ENCODE measurements around the gene FASN. TPM values are rescaled to one million over a fixed set of nuclear protein-coding genes. Genes with fewer than 3 reads are reported as not detected.
A peak's percentile ranks its signal among the peaks of the same experiment; 100 is the strongest.

Gene FASN
- total RNA-seq, 6 experiments from 2014 or later = 76.5 to 290 (median 217) TPM

DNA sequence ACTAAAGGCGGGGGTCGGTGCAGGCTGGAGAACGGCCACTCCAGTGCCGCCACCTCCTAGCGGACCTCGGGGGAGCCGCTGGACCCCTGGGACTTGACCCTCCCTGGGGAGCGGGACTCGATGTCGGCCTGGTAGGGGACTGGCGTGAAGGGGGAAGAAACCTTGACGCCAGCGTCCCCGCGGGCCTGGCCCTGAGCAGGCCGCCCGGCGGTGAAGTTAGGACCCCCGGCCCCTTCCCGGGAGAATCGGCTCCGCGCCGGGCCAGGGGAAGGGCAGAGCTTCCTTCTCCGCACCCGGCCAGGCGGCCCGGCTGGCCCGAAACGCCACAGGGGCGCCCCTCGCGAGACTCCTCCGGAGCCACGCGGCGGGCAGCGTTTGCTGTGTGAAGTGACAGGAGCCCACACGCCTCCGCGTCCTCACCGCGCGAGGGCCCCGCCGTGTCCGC, 32.8 kb downstream of the FASN start:
- peak overlapping the region; percentile 76 to 89 (median 87) for H3K4me3 ChIP-seq
- peak in 1 of 4 donors; percentile 1 for ATAC-seq
- DNase-seq = no peak
- H3K36me3 ChIP-seq = peaks cover 0 to 27% (median 4%) of the 10 kb centered on the region in 4 donors
- intact Hi-C loops (cut with DNase I) = no loop called here
- H3K9me3 ChIP-seq = no peaks in the 10 kb centered on the region
- no CpG with 5 or more reads among the region's 47 CpGs for WGBS (ENCODE audit: insufficient coverage, low coverage, low lambda C conversion rate, missing lambda C conversion rate)
- peaks cover 0 to 17% (median 6%) of the 10 kb centered on the region in 4 donors for H3K4me1 ChIP-seq
- peak overlapping the region in 2 of 3 donors; percentile 66 for H3K27ac ChIP-seq
- no peaks in the 10 kb centered on the region for H3K27me3 ChIP-seq
- no peak for TF ChIP-seq POLR2A (IDR thresholded peaks at IDR 0.05)
- TF ChIP-seq, protein P1, sequence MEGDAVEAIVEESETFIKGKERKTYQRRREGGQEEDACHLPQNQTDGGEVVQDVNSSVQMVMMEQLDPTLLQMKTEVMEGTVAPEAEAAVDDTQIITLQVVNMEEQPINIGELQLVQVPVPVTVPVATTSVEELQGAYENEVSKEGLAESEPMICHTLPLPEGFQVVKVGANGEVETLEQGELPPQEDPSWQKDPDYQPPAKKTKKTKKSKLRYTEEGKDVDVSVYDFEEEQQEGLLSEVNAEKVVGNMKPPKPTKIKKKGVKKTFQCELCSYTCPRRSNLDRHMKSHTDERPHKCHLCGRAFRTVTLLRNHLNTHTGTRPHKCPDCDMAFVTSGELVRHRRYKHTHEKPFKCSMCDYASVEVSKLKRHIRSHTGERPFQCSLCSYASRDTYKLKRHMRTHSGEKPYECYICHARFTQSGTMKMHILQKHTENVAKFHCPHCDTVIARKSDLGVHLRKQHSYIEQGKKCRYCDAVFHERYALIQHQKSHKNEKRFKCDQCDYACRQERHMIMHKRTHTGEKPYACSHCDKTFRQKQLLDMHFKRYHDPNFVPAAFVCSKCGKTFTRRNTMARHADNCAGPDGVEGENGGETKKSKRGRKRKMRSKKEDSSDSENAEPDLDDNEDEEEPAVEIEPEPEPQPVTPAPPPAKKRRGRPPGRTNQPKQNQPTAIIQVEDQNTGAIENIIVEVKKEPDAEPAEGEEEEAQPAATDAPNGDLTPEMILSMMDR (IDR thresholded peaks at IDR 0.05) = no peak

DNA sequence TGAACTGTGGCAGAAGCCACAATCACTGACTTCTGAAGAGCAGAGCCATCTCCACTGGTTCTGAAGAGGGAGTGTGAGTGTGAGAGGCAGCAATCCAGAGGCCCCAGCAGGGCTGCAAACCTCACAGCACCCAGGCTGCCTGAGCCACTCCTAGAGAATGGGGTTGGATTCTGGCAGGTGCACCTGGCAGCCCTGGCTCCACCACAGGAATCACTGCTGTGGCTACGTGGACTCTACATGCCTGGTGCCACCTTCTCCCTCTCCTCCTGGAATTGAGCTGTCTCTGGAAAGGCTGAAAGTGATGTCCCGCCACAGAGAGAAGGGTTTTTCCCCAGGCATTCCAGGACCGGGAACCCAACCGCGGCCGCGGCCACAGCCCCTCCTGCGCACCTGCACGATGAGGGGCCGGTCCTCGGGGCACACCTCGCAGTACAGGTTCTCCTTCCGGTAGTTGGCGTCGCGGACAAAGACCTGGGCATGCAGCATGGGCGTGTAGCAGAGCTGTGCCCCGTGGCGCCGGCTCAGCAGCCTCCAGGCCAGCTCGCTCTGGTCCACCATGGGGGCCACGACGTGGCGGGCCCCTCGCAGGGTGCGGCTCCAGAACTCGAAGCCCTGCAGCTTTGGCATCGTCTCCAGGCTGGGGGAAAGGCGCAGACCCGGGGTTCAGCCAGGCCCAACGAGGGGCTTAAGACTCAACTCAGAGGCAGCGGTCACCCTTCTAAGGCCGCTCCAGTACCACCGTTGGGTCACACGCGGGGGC, 33.4 kb downstream of the FASN start:
- H3K27me3 ChIP-seq = no peaks in the 10 kb centered on the region
- H3K4me3 ChIP-seq = peak overlapping the region; percentile 76 to 89 (median 87)
- DNase-seq (no peak), ATAC-seq (peak; percentile 50 to 61 (median 58))
- no peaks in the 10 kb centered on the region for H3K9me3 ChIP-seq
- TF ChIP-seq, protein P1 (IDR thresholded peaks at IDR 0.05) = no peak
- no peak for TF ChIP-seq POLR2A (IDR thresholded peaks at IDR 0.05)
- no CpG with 5 or more reads among the region's 36 CpGs for WGBS (ENCODE audit: insufficient coverage, low coverage, low lambda C conversion rate, missing lambda C conversion rate)
- H3K36me3 ChIP-seq = peaks cover 0 to 28% (median 4%) of the 10 kb centered on the region in 4 donors
- H3K4me1 ChIP-seq = peaks cover 0 to 17% (median 6%) of the 10 kb centered on the region in 4 donors
- H3K27ac ChIP-seq = peak overlapping the region in 2 of 3 donors; percentile 66
- intact Hi-C loops (cut with DNase I) = no loop called here

DNA sequence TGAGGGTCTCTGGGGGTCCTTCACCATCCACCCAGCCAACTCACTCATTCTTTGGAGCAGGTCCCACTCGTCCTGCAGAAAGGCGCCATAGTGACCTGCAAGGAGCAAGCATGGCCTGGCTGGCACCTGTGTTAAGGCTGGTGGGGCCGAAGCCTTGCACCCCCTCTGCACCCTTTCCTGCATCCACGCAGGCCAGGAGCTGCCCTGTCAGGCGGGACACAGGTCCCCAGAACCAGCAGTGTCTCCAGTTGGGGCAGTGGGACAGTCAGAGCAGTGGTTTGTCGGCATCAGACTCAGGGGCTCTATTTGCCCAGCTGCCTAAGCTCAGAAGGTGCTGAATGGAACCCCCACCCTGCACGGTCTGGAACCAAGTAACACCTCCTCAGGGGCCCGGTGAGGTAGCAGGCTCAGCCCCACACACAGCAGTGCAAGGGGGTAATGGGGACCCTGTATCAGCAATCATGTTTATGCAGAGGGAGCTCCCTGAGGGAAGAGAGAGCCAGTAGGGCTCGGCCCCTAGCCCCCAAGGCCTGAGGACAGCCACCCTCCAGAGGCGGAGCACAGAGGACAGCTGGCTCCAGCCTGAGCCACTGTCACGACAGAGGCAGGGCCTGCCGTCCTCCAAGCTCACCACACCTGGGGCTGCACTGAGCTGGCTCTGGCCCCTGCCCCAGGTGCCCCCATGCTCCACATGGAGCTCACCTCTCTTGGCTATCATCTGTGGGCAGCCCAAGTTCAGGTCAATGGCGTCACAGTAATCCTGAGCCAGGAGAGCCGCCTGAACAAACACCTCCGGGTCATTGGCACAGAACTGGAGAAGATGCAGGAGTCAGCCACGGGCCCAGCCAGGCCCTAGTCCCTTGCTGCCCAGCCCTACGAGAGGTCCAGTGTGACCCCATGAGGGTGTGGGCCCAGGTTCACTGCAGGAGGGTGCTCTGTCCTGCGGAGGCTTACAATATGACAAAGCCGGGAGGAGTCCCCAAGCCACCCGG, 34.3 kb downstream of the FASN start:
- Histone ChIP-seq H3K9me3 (no peaks in the 10 kb centered on the region), H3K27me3 (no peaks in the 10 kb centered on the region), H3K4me3 (peak overlapping the region; percentile 76 to 89 (median 87)), H3K4me1 (peaks cover 0 to 17% (median 6%) of the 10 kb centered on the region in 4 donors), H3K27ac (peak overlapping the region in 1 of 3 donors; percentile 66), H3K36me3 (peaks cover 0 to 34% (median 4%) of the 10 kb centered on the region in 4 donors)
- no CpG with 5 or more reads among the region's 20 CpGs for WGBS (ENCODE audit: insufficient coverage, low coverage, low lambda C conversion rate, missing lambda C conversion rate)
- intact Hi-C loops (cut with DNase I) = no loop called here
- ATAC-seq (peak; percentile 51 to 78 (median 59)), DNase-seq (peak in 2 of 3 donors; percentile 79 to 82)
- TF ChIP-seq, protein P1 (IDR thresholded peaks at IDR 0.05) = no peak
- no peak for TF ChIP-seq POLR2A (IDR thresholded peaks at IDR 0.05)

DNA sequence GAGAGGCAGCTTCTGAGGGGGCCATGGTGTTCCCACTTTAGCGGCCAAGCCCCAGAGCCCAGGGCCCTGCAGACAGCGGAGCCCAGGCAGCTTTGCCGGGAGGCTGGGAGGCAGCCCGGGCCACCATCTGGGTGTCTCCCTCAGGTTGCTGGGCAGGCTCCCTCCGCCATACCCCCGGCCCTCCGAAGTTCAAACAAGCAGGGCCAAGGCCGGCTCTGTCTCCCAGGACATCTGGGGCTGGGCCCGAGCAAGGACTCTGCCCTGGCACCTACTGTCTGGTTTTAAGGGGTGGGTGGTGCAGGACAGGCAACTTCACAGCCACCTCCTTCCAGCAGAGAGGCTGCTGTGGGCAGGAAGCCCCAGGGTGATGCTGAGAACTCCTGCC, 35.1 kb downstream of the FASN start:
- no peak for TF ChIP-seq POLR2A (IDR thresholded peaks at IDR 0.05)
- TF ChIP-seq, protein P1 (IDR thresholded peaks at IDR 0.05) = no peak
- Histone ChIP-seq H3K36me3 (peaks cover 0 to 35% (median 4%) of the 10 kb centered on the region in 4 donors), H3K4me1 (peaks cover 0 to 17% (median 6%) of the 10 kb centered on the region in 4 donors), H3K4me3 (no peak overlapping the region), H3K27ac (no peak overlapping the region), H3K9me3 (no peaks in the 10 kb centered on the region), H3K27me3 (no peaks in the 10 kb centered on the region)
- intact Hi-C loops (cut with DNase I) = no loop called here
- WGBS (ENCODE audit: insufficient coverage, low coverage, low lambda C conversion rate, missing lambda C conversion rate) = no CpG with 5 or more reads among the region's 9 CpGs
- no peak for ATAC-seq
- no peak for DNase-seq

Data from right lobe of liver (tissue), 6 donors.